RWPE1 (cell line): ENCODE data around the gene NFX1.

Source experiments
- CTCF ChIA-PET: fragments of 350-600 bp; sonication (Branson Sonifier 250); formaldehyde crosslinking; extraction: SDS; loops from one replicate; lab custom pipeline; 2021; lab: Yijun Ruan, JAX
- POLR2A ChIA-PET: fragments of 400-600 bp; formaldehyde crosslinking; extraction: SDS; loops from one replicate; lab custom pipeline; 2020; ENCODE audit warnings: antibody characterized with exemption; ENCODE audit not compliant: low non-redundant PET; lab: Yijun Ruan, JAX
- DNase-seq: peaks from one replicate; pipeline ENCODE4 v3.0.0; 2012; ENCODE audit warnings: low spot score
- H3K27ac ChIP-seq: fragments of 450-650 bp; 2 replicates; pipeline ENCODE4 v1.5.1; 2017
- CTCF ChIP-seq: fragments of 450-650 bp; conservative IDR thresholded peaks from 2 replicates; pipeline ENCODE4 v1.5.1; 2017; ENCODE audit warnings: low read depth, mild to moderate bottlenecking

Gene NFX1

GRCh38 chr9:33288828-33289483 lies 1.4 kb upstream of the NFX1 start:
- TF ChIP-seq CTCF = no peak
- ChIA-PET POLR2A (no interaction called here), CTCF (no interaction called here)
- H3K27ac ChIP-seq = peak overlapping the region; percentile 98
- no peak for DNase-seq

GRCh38 chr9:33289496-33289895 lies 820 bp upstream of the NFX1 start:
- TF ChIP-seq CTCF = no peak
- CTCF ChIA-PET = interaction anchor here (0.5 to 1.2 kb wide), 2 partner anchors 61 to 227 kb away, joined by 3 read pairs; no protein-coding TSS in a partner anchor
- POLR2A ChIA-PET = interaction anchor here (0.9 kb wide), 1 partner anchor 56 kb away, joined by 3 read pairs; no protein-coding TSS in a partner anchor
- no peak for DNase-seq
- peak overlapping the region; percentile 98 for H3K27ac ChIP-seq

GRCh38 chr9:33289936-33290246 lies 425 bp upstream of the NFX1 start:
- DNase-seq = no peak
- H3K27ac ChIP-seq = peak overlapping the region; percentile 98
- TF ChIP-seq CTCF = no peak
- ChIA-PET CTCF (interaction anchor here (0.5 to 1.2 kb wide), 2 partner anchors 61 to 227 kb away, joined by 3 read pairs; no protein-coding TSS in a partner anchor), POLR2A (interaction anchor here (0.7 to 0.9 kb wide), 2 partner anchors 28 to 56 kb away, joined by 3 read pairs; no protein-coding TSS in a partner anchor)

- ChIA-PET POLR2A (interaction anchor here (0.7 kb wide), 1 partner anchor 12 kb away, joined by 4 read pairs; no protein-coding TSS in a partner anchor), CTCF (no interaction called here)
- peak overlapping the region; percentile 98 for H3K27ac ChIP-seq
- DNase-seq = no peak
- no peak for TF ChIP-seq CTCF
These were observed 698 bp downstream of the NFX1 start for GRCh38 chr9:33291031-33291397.

- ChIA-PET POLR2A (no interaction called here), CTCF (no interaction called here)
- no peak for DNase-seq
- no peak for TF ChIP-seq CTCF
- peak overlapping the region; percentile 98 for H3K27ac ChIP-seq
These were observed 1.6 kb downstream of the NFX1 start for GRCh38 chr9:33291901-33292300.

GRCh38 chr9:33293782-33294181 lies 3.5 kb downstream of the NFX1 start:
- H3K27ac ChIP-seq = no peak overlapping the region
- ChIA-PET POLR2A (no interaction called here), CTCF (no interaction called here)
- no peak for TF ChIP-seq CTCF
- DNase-seq = no peak
